HG02763 (cell line): ENCODE measurements around the gene TMEM258.

ENCODE experiments used
- ATAC-seq: cut with Tn5 transposase; IDR thresholded peaks from one replicate; pipeline ENCODE4 v1.9.1; 2021; ENCODE audit warnings: mild to moderate bottlenecking, moderate library complexity; ENCODE audit not compliant: unreplicated experiment

The TMEM258 gene

DNA sequence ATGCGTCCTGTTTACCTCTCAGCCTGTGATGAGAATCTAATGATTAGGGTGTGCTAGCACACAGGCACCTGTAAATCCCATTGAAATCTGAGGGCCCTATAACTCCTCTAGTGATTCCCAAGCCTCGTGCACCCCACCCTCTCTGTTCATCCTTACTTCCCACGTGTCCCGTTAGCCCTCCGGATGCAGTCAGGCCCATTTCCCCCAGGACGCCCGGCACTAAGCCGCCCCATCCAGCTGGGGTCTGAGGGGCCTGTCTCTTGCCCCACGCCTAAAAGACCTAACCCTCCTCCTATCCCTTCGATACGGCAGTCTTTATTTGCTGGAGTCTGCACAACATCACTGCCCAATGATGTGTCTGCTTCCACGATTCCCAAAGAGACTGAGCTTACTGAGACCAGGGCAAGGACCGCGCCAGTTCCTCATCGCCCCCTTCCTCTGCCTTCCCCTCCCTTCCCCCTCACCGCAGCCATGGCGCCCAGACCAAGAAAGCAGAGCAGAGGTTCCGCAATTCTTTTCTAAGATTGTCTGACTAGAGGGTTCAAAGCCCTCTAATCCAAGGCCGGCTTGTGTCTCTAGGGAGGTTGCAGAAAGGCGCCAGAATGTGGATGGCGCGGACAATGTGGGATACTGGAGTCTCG lies 34.7 kb upstream of the TMEM258 start:
- ATAC-seq, result no peak

- ATAC-seq, result no peak
These were observed 27.8 kb upstream of the TMEM258 start for GRCh38 chr11:61820174-61820573.

DNA sequence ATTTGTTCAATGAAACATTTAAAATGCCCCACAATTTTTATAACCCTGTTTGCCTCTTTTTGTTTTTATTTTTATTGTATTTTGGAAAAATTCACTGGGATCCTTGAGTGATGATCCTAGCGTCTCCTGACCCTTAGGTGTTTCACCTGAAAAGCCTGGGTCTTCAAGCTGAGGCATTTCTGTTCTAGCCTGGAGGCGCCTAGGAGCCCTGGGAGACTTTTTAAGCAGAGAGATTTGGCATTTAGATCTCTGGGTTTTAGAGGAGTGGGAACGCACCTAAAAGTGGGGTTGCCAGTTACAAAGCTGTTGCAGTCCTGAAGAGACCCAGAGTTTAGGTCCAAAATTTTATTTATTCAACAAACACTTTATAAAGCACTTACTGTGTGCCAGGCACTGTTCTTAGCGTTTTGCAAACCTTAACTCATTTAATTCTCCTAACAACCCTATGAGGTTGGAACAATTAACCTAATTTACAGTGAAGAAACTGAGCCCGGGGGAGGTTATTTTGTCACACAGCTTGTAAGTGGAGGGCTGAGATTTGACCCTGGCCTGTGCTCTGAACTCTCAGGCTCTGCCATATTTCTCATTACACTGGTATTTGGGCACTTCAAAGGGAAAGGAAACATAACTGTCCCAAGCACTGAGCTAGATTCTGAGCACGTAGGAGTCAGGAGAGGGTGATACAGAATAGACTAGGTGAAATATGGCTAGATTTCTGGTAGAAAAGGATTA lies 25.2 kb upstream of the TMEM258 start:
- ATAC-seq, result no peak

- ATAC-seq, result peak; percentile 48
These were observed 24.5 kb upstream of the TMEM258 start, which contains the start of gene FADS1 for GRCh38 chr11:61816736-61817455. Gene FADS1 (minus strand): TSS chr11:61817003. CDS start chr11:61816929, 74 bp downstream.

- peak; percentile 22 for ATAC-seq
These were observed 23.7 kb upstream of the TMEM258 start for GRCh38 chr11:61815790-61816735.

DNA sequence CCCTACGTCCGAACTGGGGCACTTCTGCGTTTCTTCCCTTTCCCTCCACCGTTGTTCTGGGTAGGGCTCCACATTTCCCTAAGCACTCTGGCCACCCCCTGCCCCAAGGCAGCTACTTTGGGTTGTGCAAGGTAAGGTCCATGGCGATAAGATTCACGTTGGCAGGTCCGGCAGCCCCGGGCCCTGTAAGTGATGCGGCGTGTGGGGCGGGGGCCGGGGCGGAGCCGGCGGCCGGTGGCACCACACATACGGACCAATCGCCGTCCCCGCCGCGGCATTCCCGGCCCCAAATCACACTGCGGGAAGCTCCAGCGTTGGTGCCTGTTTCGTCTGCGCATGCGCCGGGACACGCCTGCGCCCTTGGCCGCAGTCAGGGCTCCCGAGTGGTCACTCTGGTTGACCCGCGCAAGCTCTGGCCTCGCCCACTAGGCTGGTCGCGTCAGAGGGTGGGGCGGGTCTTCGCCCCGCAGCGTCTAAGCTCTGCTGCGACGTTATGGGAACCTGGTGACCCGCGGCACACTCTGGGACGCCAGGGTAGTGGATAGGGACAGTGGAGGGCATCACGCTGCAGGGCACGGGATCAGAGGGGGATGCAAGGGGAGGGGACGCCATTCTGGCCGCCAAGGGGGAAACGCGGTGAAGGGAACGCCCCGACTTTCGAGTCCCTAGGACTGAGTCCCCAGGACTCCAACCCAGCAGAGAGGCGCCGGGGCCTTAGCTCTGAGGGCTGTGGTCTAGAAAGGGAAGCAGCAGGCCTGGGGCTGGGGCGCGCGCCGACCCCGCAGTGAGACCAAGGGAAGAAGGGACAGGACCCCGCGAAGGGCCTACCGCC lies 22.8 kb upstream of the TMEM258 start:
- ATAC-seq, result peak; percentile 57

DNA sequence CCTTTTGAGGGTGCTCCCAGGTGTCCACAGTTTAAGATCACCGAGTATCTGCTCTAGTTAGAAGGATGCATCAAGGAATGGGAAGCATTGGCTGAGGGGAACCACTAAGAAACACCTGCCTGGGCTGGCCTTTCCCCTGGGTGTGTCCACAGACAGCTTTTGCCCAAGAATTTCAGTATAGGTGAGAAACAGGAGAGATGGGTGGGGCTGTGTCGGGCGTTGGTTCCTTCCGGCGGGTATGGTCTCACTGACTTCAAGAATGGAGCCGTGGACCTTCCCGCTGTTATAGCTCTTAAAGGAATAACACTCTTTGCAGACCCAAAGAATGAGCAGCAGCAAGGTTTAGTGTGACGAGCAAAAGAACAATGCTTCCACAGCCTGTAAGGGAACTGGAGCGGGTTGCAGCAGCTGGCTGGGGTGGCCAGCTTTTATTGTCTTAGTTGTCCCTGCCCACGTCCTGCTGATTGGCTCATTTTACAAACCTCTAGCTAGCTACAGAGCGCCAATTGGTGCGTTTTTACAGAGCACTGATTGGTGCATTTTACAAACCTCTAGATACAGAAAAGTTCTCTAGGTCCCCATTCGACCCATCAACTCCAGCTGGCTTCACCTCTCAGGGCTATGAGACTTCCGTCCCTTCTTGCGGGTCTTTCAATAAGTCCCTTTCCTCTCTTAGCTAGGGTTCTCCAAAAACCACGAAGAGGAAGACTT lies 22.0 kb upstream of the TMEM258 start:
- ATAC-seq, result no peak

- no peak for ATAC-seq
These were observed 20.5 kb upstream of the TMEM258 start for GRCh38 chr11:61812736-61813411.

DNA sequence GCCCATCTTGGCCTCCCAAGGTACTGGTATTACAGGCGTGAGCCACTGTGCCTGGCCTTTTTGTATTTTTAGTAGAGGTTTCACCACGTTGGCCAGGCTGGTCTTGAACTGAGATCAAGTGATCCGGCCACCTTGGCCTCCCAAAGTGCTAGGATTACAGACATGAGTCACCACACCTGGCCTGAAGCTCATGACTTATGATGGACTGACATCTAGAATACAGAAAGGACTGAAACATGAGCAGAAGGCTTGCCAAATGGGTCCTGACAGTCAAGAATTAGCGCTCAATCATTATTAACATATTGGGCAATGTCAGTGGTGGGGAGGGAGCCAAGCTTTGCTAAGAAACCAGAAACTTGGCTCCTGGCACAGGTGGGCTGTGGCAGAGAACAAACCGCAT lies 19.4 kb upstream of the TMEM258 start:
- no peak for ATAC-seq

DNA sequence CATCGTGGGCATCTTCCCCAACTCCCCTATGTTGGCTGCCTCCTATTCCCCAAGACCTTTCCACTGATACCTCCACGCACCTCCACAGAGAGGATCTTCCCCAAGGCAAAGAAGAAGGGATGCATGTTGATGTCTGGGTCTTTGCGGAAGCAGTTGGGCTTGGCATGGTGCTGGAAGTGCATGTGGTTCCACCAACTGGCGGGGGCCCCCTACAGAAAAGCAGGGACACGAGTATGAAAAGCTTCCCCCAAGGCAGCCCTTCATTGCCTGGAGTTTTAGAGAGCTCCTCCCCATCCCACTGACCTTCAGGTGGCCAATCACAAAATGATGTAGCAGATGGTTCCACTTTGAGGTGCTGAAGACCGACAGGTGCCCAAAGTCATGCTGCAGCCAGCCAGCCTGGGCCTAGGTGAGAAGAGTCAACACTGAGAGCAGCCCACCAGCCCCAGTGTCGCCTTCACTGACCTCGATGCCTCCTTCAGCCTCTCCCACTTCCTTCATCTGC lies 18.3 kb upstream of the TMEM258 start:
- ATAC-seq, result no peak

GRCh38 chr11:61806785-61807184 lies 14.4 kb upstream of the TMEM258 start:
- no peak for ATAC-seq

GRCh38 chr11:61805146-61805545 lies 12.7 kb upstream of the TMEM258 start:
- ATAC-seq, result no peak

DNA sequence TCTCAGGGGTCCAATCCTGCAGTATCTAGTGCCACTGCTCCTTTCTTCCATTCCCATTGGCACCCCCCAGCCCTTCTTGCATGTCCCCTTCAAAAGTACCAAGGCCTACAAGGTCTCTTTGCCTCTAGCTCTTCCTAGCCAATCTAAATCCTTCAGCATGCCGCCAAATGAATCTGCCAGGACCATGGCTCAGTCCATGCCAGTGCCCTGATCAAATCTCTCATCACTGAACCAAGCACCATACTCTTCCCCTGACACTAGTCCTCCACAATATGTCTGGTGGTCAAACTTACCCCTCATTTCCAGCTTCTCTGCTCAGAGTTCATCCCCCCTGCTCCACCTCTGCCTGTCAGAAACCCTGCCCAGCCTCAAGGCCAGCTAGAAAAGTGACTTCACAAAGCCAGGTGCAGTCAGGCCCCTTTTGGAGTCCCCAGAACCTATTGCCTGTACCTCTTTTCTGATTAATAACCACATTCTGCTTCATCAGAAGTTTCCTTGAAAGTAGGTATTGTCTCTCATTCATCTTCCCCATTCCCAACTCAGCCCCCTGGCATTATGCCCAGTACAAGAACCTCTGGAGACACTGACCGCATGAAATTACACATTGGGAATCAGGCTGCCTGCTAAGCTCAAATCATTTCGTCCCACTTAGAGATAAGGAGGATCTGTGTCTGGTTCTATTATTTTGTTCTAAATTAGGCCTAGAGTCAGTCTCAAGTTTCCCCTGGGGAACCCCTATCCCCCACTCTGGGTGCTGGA lies 11.7 kb upstream of the TMEM258 start:
- ATAC-seq, result no peak

DNA sequence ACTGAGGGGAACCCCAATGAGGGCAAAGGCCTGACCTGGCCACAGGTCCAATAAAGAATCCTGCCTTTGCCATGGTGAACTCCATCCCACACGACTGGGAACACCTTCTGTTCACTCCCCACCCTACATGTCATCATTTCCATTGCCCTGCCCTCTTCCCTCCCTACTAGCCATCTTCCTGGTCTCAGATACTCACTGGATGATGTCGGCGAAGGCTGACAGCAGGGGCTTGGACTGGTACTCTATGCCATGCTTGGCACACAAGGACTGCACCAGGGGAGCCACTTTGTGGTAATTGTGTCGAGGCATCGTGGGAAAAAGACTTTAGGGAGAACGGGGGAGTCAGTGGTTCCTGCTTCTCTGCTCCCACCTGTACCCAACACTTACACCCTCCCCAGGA lies 10.2 kb upstream of the TMEM258 start:
- ATAC-seq, result no peak

DNA sequence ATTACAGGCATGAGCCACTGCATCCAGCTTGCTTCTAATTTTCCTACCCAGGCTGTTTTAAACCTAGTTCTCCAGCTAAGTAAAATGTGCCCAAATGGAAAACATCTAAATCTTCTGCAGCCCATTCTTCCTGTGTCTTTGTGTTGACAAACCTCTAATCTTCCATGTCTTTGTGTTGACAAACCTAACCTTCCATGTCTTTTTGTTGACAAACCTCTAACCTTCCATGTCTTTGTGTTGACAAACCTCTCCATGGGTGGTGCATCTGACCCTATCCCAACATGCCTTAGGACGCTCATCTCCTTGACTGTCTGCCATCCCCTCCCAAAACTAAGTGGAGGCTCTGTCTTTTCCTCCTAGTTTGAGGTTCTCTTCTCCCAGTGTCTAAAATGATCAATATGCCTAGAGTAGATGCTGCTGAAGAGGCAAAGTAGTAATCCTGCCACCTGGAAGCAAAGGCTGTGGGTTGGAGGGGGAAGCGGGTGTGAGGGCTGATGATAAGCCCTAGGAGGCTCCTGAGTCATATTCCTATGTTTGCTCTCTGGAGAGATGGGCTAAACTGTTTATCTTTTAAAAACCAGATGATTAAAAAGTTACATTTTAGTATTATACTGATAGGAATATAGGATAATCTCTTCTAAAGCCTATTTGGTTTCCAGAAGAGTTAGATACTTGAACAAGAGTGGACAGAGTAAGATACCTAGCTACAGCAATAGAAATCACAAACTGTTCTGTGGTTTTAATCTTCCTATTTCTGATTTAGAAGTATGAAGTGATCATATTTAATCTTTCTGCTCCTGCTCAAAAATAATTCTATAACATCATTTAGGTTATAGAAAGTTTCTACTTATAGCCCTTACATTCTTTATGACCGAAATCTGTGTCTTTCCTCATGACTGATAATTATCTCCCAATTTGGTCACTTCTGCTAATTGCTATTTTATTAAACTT lies 8.2 kb upstream of the TMEM258 start:
- ATAC-seq, result no peak

GRCh38 chr11:61799665-61800284 lies 7.4 kb upstream of the TMEM258 start:
- ATAC-seq, result no peak
